ENCODE results near the gene PHF13. TPM values are rescaled to one million over a fixed set of nuclear protein-coding genes. Genes with fewer than 3 reads are reported as not detected.

The PHF13 gene
- total RNA-seq, 1 donor from 2014 or later = 18.8 TPM

- Mint-ChIP-seq H3K4me3 (no peak overlapping the region), H3K36me3 (ENCODE audit: low read depth) (peaks cover 31% of the 10 kb centered on the region), H3K27ac (no peak overlapping the region), H3K9me3 (no peaks in the 10 kb centered on the region), H3K4me1 (ENCODE audit: low read depth) (peaks cover 12% of the 10 kb centered on the region), H3K27me3 (ENCODE audit: insufficient read depth) (no peaks in the 10 kb centered on the region)
- intact Hi-C loops (cut with micrococcal nuclease) = no loop called here
- DNase-seq (ENCODE audit: low spot score) = no peak
These were observed 5.5 kb downstream of the PHF13 start for GRCh38 chr1:6619045-6619444.

GRCh38 chr1:6621429-6622391 is 8.2 kb downstream of the PHF13 start:
- no peaks in the 10 kb centered on the region for H3K9me3 Mint-ChIP-seq

GRCh38 chr1:6622396-6623152 is 9.0 kb downstream of the PHF13 start:
- Mint-ChIP-seq H3K4me3 (no peak overlapping the region), H3K27me3 (ENCODE audit: insufficient read depth) (no peaks in the 10 kb centered on the region), H3K27ac (no peak overlapping the region), H3K36me3 (ENCODE audit: low read depth) (peaks cover 31% of the 10 kb centered on the region), H3K4me1 (ENCODE audit: low read depth) (peaks cover 20% of the 10 kb centered on the region), H3K9me3 (no peaks in the 10 kb centered on the region)
- DNase-seq (ENCODE audit: low spot score) = no peak
- intact Hi-C loops (cut with micrococcal nuclease) = no loop called here

More at GRCh38 chr1:6621429-6622391, 8.2 kb downstream of the PHF13 start:
- DNase-seq (ENCODE audit: low spot score) = no peak
- peaks cover 16% of the 10 kb centered on the region for H3K4me1 Mint-ChIP-seq (ENCODE audit: low read depth)
- peaks cover 29% of the 10 kb centered on the region for H3K36me3 Mint-ChIP-seq (ENCODE audit: low read depth)
- intact Hi-C loops (cut with micrococcal nuclease) = no loop called here
- H3K27me3 Mint-ChIP-seq (ENCODE audit: insufficient read depth) = no peaks in the 10 kb centered on the region
- H3K27ac Mint-ChIP-seq = no peak overlapping the region
- H3K4me3 Mint-ChIP-seq = no peak overlapping the region

- intact Hi-C loops (cut with micrococcal nuclease) = no loop called here
- Mint-ChIP-seq H3K4me3 (no peak overlapping the region), H3K36me3 (ENCODE audit: low read depth) (peaks cover 32% of the 10 kb centered on the region), H3K27me3 (ENCODE audit: insufficient read depth) (no peaks in the 10 kb centered on the region), H3K4me1 (ENCODE audit: low read depth) (peaks cover 24% of the 10 kb centered on the region), H3K27ac (no peak overlapping the region), H3K9me3 (no peaks in the 10 kb centered on the region)
- DNase-seq (ENCODE audit: low spot score) = no peak
These were observed 9.9 kb downstream of the PHF13 start for GRCh38 chr1:6623269-6623965.

GRCh38 chr1:6624710-6625583 is 11.4 kb downstream of the PHF13 start, which contains the start of gene THAP3:
Gene THAP3, plus strand, starts transcription at chr1:6624868. Its CDS starts 351 bp downstream, at chr1:6625219.
- intact Hi-C loops (cut with micrococcal nuclease) = loop anchor here (1.0 to 5.0 kb wide), 6 partner anchors 12 to 133 kb away; partner anchors contain the start of genes DNAJC11, NOL9, PHF13 and PLEKHG5
- Mint-ChIP-seq H3K27me3 (ENCODE audit: insufficient read depth) (no peaks in the 10 kb centered on the region), H3K4me1 (ENCODE audit: low read depth) (peaks cover 24% of the 10 kb centered on the region), H3K9me3 (no peaks in the 10 kb centered on the region), H3K36me3 (ENCODE audit: low read depth) (peaks cover 32% of the 10 kb centered on the region), H3K27ac (peak within 1 kb of the TSS; percentile 86), H3K4me3 (peak within 1 kb of the TSS; percentile 96)
- peak; percentile 79 for DNase-seq (ENCODE audit: low spot score)

- Mint-ChIP-seq H3K4me1 (ENCODE audit: low read depth) (peaks cover 24% of the 10 kb centered on the region), H3K4me3 (peak overlapping the region; percentile 96), H3K9me3 (no peaks in the 10 kb centered on the region), H3K27me3 (ENCODE audit: insufficient read depth) (no peaks in the 10 kb centered on the region), H3K36me3 (ENCODE audit: low read depth) (peaks cover 31% of the 10 kb centered on the region), H3K27ac (peak overlapping the region; percentile 86)
- intact Hi-C loops (cut with micrococcal nuclease) = loop anchor here (1.0 to 5.0 kb wide), 6 partner anchors 12 to 133 kb away; partner anchors contain the start of genes DNAJC11, NOL9, PHF13 and PLEKHG5
- no peak for DNase-seq (ENCODE audit: low spot score)
These were observed 12.1 kb downstream of the PHF13 start for GRCh38 chr1:6625584-6626149.

- H3K27ac Mint-ChIP-seq = no peak overlapping the region
- H3K36me3 Mint-ChIP-seq (ENCODE audit: low read depth) = peaks cover 25% of the 10 kb centered on the region
- H3K4me3 Mint-ChIP-seq = peak overlapping the region; percentile 96
- peaks cover 24% of the 10 kb centered on the region for H3K4me1 Mint-ChIP-seq (ENCODE audit: low read depth)
- no peaks in the 10 kb centered on the region for H3K27me3 Mint-ChIP-seq (ENCODE audit: insufficient read depth)
- DNase-seq (ENCODE audit: low spot score) = no peak
- no peaks in the 10 kb centered on the region for H3K9me3 Mint-ChIP-seq
- intact Hi-C loops (cut with micrococcal nuclease) = loop anchor here (5.0 kb wide), 1 partner anchor 135 kb away; the partner anchor contains the start of gene PLEKHG5
These were observed 13.5 kb downstream of the PHF13 start for GRCh38 chr1:6627031-6627430.

GRCh38 chr1:6627841-6628545 is 14.5 kb downstream of the PHF13 start:
- Mint-ChIP-seq H3K36me3 (ENCODE audit: low read depth) (peaks cover 22% of the 10 kb centered on the region), H3K27me3 (ENCODE audit: insufficient read depth) (no peaks in the 10 kb centered on the region), H3K4me3 (peak overlapping the region; percentile 64), H3K27ac (peak overlapping the region; percentile 53), H3K9me3 (no peaks in the 10 kb centered on the region), H3K4me1 (ENCODE audit: low read depth) (peaks cover 24% of the 10 kb centered on the region)
- no peak for DNase-seq (ENCODE audit: low spot score)
- intact Hi-C loops (cut with micrococcal nuclease) = loop anchor here (5.0 kb wide), 1 partner anchor 136 kb away; the partner anchor contains the start of gene PLEKHG5

- H3K27me3 Mint-ChIP-seq (ENCODE audit: insufficient read depth) = no peaks in the 10 kb centered on the region
- no peak overlapping the region for H3K4me3 Mint-ChIP-seq
- H3K4me1 Mint-ChIP-seq (ENCODE audit: low read depth) = peaks cover 24% of the 10 kb centered on the region
- H3K9me3 Mint-ChIP-seq = no peaks in the 10 kb centered on the region
- intact Hi-C loops (cut with micrococcal nuclease) = loop anchor here (5.0 kb wide), 1 partner anchor 137 kb away; the partner anchor contains the start of gene PLEKHG5
- no peak overlapping the region for H3K27ac Mint-ChIP-seq
- peaks cover 22% of the 10 kb centered on the region for H3K36me3 Mint-ChIP-seq (ENCODE audit: low read depth)
- no peak for DNase-seq (ENCODE audit: low spot score)
These were observed 15.5 kb downstream of the PHF13 start for GRCh38 chr1:6628971-6629479.

- H3K4me1 Mint-ChIP-seq (ENCODE audit: low read depth) = peaks cover 19% of the 10 kb centered on the region
- no peak for DNase-seq (ENCODE audit: low spot score)
- intact Hi-C loops (cut with micrococcal nuclease) = no loop called here
- H3K4me3 Mint-ChIP-seq = no peak overlapping the region
- H3K9me3 Mint-ChIP-seq = no peaks in the 10 kb centered on the region
- H3K27me3 Mint-ChIP-seq (ENCODE audit: insufficient read depth) = no peaks in the 10 kb centered on the region
- H3K36me3 Mint-ChIP-seq (ENCODE audit: low read depth) = peaks cover 24% of the 10 kb centered on the region
- peak overlapping the region; percentile 18 for H3K27ac Mint-ChIP-seq
These were observed 16.5 kb downstream of the PHF13 start for GRCh38 chr1:6630027-6630426.

- H3K4me1 Mint-ChIP-seq (ENCODE audit: low read depth) = peaks cover 15% of the 10 kb centered on the region
- H3K4me3 Mint-ChIP-seq = no peak overlapping the region
- no peaks in the 10 kb centered on the region for H3K27me3 Mint-ChIP-seq (ENCODE audit: insufficient read depth)
- H3K36me3 Mint-ChIP-seq (ENCODE audit: low read depth) = peaks cover 26% of the 10 kb centered on the region
- no peak overlapping the region for H3K27ac Mint-ChIP-seq
- no peak for DNase-seq (ENCODE audit: low spot score)
- intact Hi-C loops (cut with micrococcal nuclease) = no loop called here
- H3K9me3 Mint-ChIP-seq = no peaks in the 10 kb centered on the region
These were observed 17.5 kb downstream of the PHF13 start for GRCh38 chr1:6631058-6631457.

Data from activated T-helper 1 cell treated with anti-CD3 and anti-CD28 coated beads, Interleukin-12 subunit alpha, Interleukin-12 subunit beta, Interleukin-2, Interleukin-4 antibody, amounts not matched to agents 30 ng/mL and 10 ng/mL and 1 ng/mL, durations not matched to agents 14 hours and 24 hours and 36 hours (primary cell).